SK-N-SH (cell line): ENCODE measurements around the gene HUNK. TPM values are rescaled to one million over a fixed set of nuclear protein-coding genes. Genes with fewer than 3 reads are reported as not detected.

Experiments
- CTCF ChIA-PET: fragments of 300-600, 350-600 bp; formaldehyde crosslinking; extraction: SDS; loops from one replicate; lab custom pipeline; 2021; lab: Yijun Ruan, JAX
- POLR2A ChIA-PET: fragments of 350-600 bp; sonication (Branson Sonifier 250); formaldehyde crosslinking; extraction: SDS; loops from one replicate; lab custom pipeline; 2020; ENCODE audit warnings: antibody characterized with exemption, inconsistent platforms; lab: Yijun Ruan, JAX
- DNase-seq: peaks from one replicate; pipeline ENCODE4 v3.0.0; 2012
- H2AFZ ChIP-seq: fragments of 200-600 bp; sonication (generic); 2 replicates; pipeline ENCODE4 v1.8.1; 2016; ENCODE audit warnings: antibody characterized with exemption, mild to moderate bottlenecking, low read depth
- H3F3A ChIP-seq: fragments of 200-600 bp; sonication (generic); replicated peaks from 2 replicates; pipeline ENCODE3; 2016; ENCODE audit warnings: antibody characterized with exemption, mild to moderate bottlenecking; ENCODE audit not compliant: insufficient read depth
- H3K27ac ChIP-seq, 2 experiments: fragments of 200-500 bp in 1 of 2; fragments of 200-600 bp in 1 of 2; sonication (Bioruptor generic) in 1 of 2; sonication (generic), shearing (Covaris generic) in 1 of 2; 2 replicates each; pipeline versions ENCODE4 v1.5.1 to v1.6.1; 2014 to 2016; ENCODE audit warnings: low read depth in 2 of 2, inconsistent platforms in 1 of 2, low read length in 1 of 2, mild to moderate bottlenecking in 1 of 2, mixed read lengths in 1 of 2
- H3K27me3 ChIP-seq: fragments of 200-600 bp; sonication (generic), shearing (Covaris generic); 2 replicates; pipeline ENCODE4 v1.6.1; 2016; ENCODE audit warnings: mixed run types; ENCODE audit not compliant: insufficient read depth
- H3K36me3 ChIP-seq, 2 experiments: fragments of 200-500 bp in 1 of 2; fragments of 200-600 bp in 1 of 2; sonication (Bioruptor generic) in 1 of 2; sonication (generic) in 1 of 2; replicated peaks in 1 of 2; 2 replicates each; pipeline versions ENCODE3 to v1.5.1; 2014 to 2016; ENCODE audit warnings: low read length in 1 of 2, mild to moderate bottlenecking in 1 of 2; ENCODE audit not compliant: insufficient read depth in 2 of 2, control insufficient read depth in 1 of 2
- H3K4me1 ChIP-seq, 2 experiments: fragments of 200-500 bp in 1 of 2; fragments of 200-600 bp in 1 of 2; sonication (Bioruptor generic) in 1 of 2; sonication (generic), shearing (Covaris generic) in 1 of 2; 2 replicates each; pipeline versions ENCODE4 v1.5.1 to v1.6.1; 2014 to 2016; ENCODE audit warnings: low read depth in 1 of 2, low read length in 1 of 2, mixed run types in 1 of 2; ENCODE audit not compliant: insufficient read depth in 2 of 2, control insufficient read depth in 1 of 2
- H3K4me2 ChIP-seq: fragments of 200-600 bp; sonication (generic), shearing (Covaris generic); 2 replicates; pipeline ENCODE4 v1.6.1; 2017; ENCODE audit warnings: mixed run types
- H3K4me3 ChIP-seq, 2 experiments: fragments of 200-500 bp in 1 of 2; fragments of 200-600 bp in 1 of 2; sonication (Bioruptor generic) in 1 of 2; sonication (generic), shearing (Covaris generic) in 1 of 2; 2 replicates each; pipeline versions ENCODE4 v1.5.1 to v1.8.1; 2014 to 2016; ENCODE audit warnings: low read depth in 2 of 2, inconsistent platforms in 1 of 2, low read length in 1 of 2, mild to moderate bottlenecking in 1 of 2, mixed read lengths in 1 of 2, moderate library complexity in 1 of 2
- H3K79me2 ChIP-seq: fragments of 200-600 bp; sonication (generic); 2 replicates; pipeline ENCODE4 v1.8.1; 2017; ENCODE audit warnings: mild to moderate bottlenecking; ENCODE audit not compliant: insufficient read depth
- H3K9ac ChIP-seq: fragments of 200-600 bp; sonication (generic); 2 replicates; pipeline ENCODE4 v1.6.1; 2017; ENCODE audit warnings: mixed run types
- H3K9me2 ChIP-seq: fragments of 200-600 bp; sonication (generic); 2 replicates; pipeline ENCODE4 v1.6.1; 2017; ENCODE audit warnings: mixed run types
- H3K9me3 ChIP-seq: fragments of 200-600 bp; sonication (generic); 2 replicates; pipeline ENCODE4 v1.6.1; 2017; ENCODE audit warnings: mixed run types, mild to moderate bottlenecking, moderate library complexity
- H4K20me1 ChIP-seq: fragments of 200-600 bp; sonication (generic); 2 replicates; pipeline ENCODE4 v1.6.1; 2017; ENCODE audit warnings: mild to moderate bottlenecking, mixed run types; ENCODE audit not compliant: insufficient read depth
- ELF1 ChIP-seq: IDR thresholded peaks from 2 replicates; pipeline ENCODE4 v1.4.0; 2012
- FOSL2 ChIP-seq: IDR thresholded peaks from 2 replicates; pipeline ENCODE4 v1.4.0; 2012; ENCODE audit warnings: low read depth, mild to moderate bottlenecking, moderate library complexity, borderline replicate concordance
- GABPA ChIP-seq: IDR thresholded peaks from 2 replicates; pipeline ENCODE4 v1.4.0; 2012; ENCODE audit warnings: low read depth, mild to moderate bottlenecking
- GATA2 ChIP-seq: sonication (generic); formaldehyde crosslinking; IDR thresholded peaks from 2 replicates; pipeline ENCODE4 v1.5.0; 2020; ENCODE audit warnings: mild to moderate bottlenecking, missing genetic modification reagents
- MEF2A ChIP-seq: IDR thresholded peaks from 2 replicates; pipeline ENCODE4 v1.4.0; 2012; ENCODE audit warnings: low read depth, borderline replicate concordance
- NRF1 ChIP-seq: IDR thresholded peaks from 2 replicates; pipeline ENCODE4 v1.6.1; 2012; ENCODE audit warnings: low read depth, mild to moderate bottlenecking, low read length
- POLR2AphosphoS5 ChIP-seq: IDR thresholded peaks from 2 replicates; pipeline ENCODE4 v1.6.1; 2012; ENCODE audit warnings: low read depth, low read length
- RFX5 ChIP-seq: IDR thresholded peaks from 2 replicates; pipeline ENCODE4 v1.6.1; 2012; ENCODE audit warnings: mild to moderate bottlenecking, improper control_type of control experiment, low read length
- RXRA ChIP-seq: IDR thresholded peaks from 2 replicates; pipeline ENCODE4 v1.4.0; 2012; ENCODE audit warnings: low read depth, mild to moderate bottlenecking, borderline replicate concordance
- SIN3A ChIP-seq: IDR thresholded peaks from 2 replicates; pipeline ENCODE4 v1.6.1; 2012; ENCODE audit warnings: low read depth, mild to moderate bottlenecking, low read length, moderate library complexity, borderline replicate concordance
- SMC3 ChIP-seq: IDR thresholded peaks from 2 replicates; pipeline ENCODE4 v1.6.1; 2012; ENCODE audit warnings: low read depth, low read length, improper control_type of control experiment
- TAF1 ChIP-seq: IDR thresholded peaks from 2 replicates; pipeline ENCODE4 v1.6.1; 2012; ENCODE audit warnings: low read depth, mild to moderate bottlenecking, low read length, moderate library complexity, borderline replicate concordance
- TCF12 ChIP-seq: IDR thresholded peaks from 2 replicates; pipeline ENCODE4 v1.4.0; 2012
- TEAD4 ChIP-seq: IDR thresholded peaks from 2 replicates; pipeline ENCODE4 v1.4.0; 2012; ENCODE audit warnings: mild to moderate bottlenecking, borderline replicate concordance; ENCODE audit not compliant: insufficient read depth
- WGBS: methylation state at CpG from one replicate; pipeline ENCODE4 v1.1.6; 2017; ENCODE audit warnings: low lambda C conversion rate; 5-methylcytosine and 5-hydroxymethylcytosine counted together
- polyA plus RNA-seq, 3 experiments: library from polyadenylated mRNA; depleted of rRNA; stranded (reverse); fragments of >200 nt; gene quantifications; 2 replicates each; pipeline ENCODE4 v1.2.3, GENCODE V29; 2012
- TF ChIP-seq, protein P1 (sequence below): IDR thresholded peaks from 2 replicates; pipeline ENCODE4; 2012
- TF ChIP-seq, protein P2 (sequence below): fragments of 150-350 bp; IDR thresholded peaks from 2 replicates; pipeline ENCODE4 v1.6.1; 2016; ENCODE audit warnings: mild to moderate bottlenecking, low read depth, low read length
- TF ChIP-seq, protein P3 (sequence below): fragments of 150-350 bp; IDR thresholded peaks from 2 replicates; pipeline ENCODE4 v1.6.1; 2017; ENCODE audit warnings: antibody characterized with exemption, low read length, low read depth, borderline replicate concordance
- TF ChIP-seq, protein P4 (sequence below): IDR thresholded peaks from 2 replicates; pipeline ENCODE4 v1.4.0; 2012; ENCODE audit warnings: low read depth, borderline replicate concordance
- TF ChIP-seq, protein P5 (sequence below): IDR thresholded peaks from 2 replicates; pipeline ENCODE4 v1.4.0; 2012; ENCODE audit warnings: low read depth

The HUNK gene
- polyA plus RNA-seq, 1 of the 3 experiments (the other 2 are of a cell fraction), result 0.31 TPM

DNA sequence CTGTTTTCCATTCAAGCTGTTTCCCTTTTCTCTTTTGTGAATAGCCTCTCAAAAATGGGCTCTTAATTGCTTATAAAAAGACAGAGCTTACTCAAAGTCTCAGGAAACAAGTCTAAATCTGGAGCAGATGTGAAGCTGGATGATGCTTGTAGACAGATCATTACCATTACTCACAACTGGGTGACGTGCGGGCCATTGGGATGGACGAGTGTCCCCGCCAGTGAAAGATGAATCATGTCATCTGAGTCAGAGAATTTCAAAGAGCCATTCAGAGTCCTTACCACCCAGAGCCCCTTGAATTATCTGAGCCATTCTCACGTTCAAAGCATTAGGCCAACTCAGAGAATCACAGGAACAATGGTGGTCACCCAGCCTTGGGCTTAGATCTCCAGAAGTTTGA, 134.6 kb downstream of the HUNK start:
- peaks cover 4% of the 10 kb centered on the region for H3F3A ChIP-seq
- no peaks in the 10 kb centered on the region for H3K9me3 ChIP-seq
- H3K9ac ChIP-seq, result no peak overlapping the region
- no peaks in the 10 kb centered on the region for H3K36me3 ChIP-seq
- H3K4me1 ChIP-seq, result no peaks in the 10 kb centered on the region
- 0 out of 2 replicates have a peak overlapping the region, but pooled peaks have one; percentile 6 for H2AFZ ChIP-seq
- TF ChIP-seq TCF12, result peak; percentile 43
- TF ChIP-seq, protein P1, sequence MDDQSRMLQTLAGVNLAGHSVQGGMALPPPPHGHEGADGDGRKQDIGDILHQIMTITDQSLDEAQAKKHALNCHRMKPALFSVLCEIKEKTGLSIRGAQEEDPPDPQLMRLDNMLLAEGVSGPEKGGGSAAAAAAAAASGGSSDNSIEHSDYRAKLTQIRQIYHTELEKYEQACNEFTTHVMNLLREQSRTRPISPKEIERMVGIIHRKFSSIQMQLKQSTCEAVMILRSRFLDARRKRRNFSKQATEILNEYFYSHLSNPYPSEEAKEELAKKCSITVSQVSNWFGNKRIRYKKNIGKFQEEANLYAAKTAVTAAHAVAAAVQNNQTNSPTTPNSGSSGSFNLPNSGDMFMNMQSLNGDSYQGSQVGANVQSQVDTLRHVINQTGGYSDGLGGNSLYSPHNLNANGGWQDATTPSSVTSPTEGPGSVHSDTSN, result peak; percentile 47; the same call in 1 of the 2 replicates
- no peak for TF ChIP-seq POLR2AphosphoS5
- peak; percentile 27; the same call in 1 of the 2 replicates for TF ChIP-seq FOSL2
- TF ChIP-seq, protein P2, sequence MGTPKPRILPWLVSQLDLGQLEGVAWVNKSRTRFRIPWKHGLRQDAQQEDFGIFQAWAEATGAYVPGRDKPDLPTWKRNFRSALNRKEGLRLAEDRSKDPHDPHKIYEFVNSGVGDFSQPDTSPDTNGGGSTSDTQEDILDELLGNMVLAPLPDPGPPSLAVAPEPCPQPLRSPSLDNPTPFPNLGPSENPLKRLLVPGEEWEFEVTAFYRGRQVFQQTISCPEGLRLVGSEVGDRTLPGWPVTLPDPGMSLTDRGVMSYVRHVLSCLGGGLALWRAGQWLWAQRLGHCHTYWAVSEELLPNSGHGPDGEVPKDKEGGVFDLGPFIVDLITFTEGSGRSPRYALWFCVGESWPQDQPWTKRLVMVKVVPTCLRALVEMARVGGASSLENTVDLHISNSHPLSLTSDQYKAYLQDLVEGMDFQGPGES, result no peak
- TF ChIP-seq RFX5, result no peak
- no peak for TF ChIP-seq NRF1
- POLR2A ChIA-PET, result no interaction called here
- CTCF ChIA-PET, result no interaction called here
- H3K4me2 ChIP-seq, result 0 out of 2 replicates have a peak overlapping the region, but pooled peaks have one; percentile 11
- no peaks in the 10 kb centered on the region for H3K27me3 ChIP-seq
- H3K79me2 ChIP-seq, result no peaks in the 10 kb centered on the region
- no peak overlapping the region for H3K4me3 ChIP-seq
- WGBS, result 5% methylated on average over 5 of the region's 5 CpGs
- H4K20me1 ChIP-seq, result no peaks in the 10 kb centered on the region
- no peaks in the 10 kb centered on the region for H3K9me2 ChIP-seq
- DNase-seq, result no peak
- peak overlapping the region in 1 of 2 experiments; percentile 47; a peak in 2 of 4 replicates for H3K27ac ChIP-seq

DNA sequence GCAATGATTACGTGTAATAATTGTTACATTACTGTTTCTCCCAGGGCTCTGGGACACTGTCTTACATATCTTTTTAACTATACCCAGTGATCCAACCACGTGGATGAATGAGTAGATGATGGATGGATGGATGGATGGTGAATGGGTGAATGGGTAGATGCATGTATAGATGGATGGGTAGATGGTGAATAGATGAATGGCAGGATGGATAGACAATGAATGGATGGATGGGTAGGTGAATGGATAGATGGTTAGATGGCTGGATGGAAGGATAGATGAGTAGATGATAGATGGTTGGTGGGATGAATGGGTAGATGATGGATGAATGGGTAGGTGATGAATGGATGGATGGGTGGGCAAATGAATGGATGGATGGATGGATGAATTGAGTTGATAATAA, 135.9 kb downstream of the HUNK start:
- no peaks in the 10 kb centered on the region for H4K20me1 ChIP-seq
- H3K9me3 ChIP-seq, result no peaks in the 10 kb centered on the region
- no peaks in the 10 kb centered on the region for H3K9me2 ChIP-seq
- no peak overlapping the region for H2AFZ ChIP-seq
- POLR2A ChIA-PET, result interaction anchor here (0.5 kb wide), 1 partner anchor 9 kb away, joined by 3 read pairs; no protein-coding TSS in a partner anchor
- TF ChIP-seq SMC3 (no peak), MEF2A (no peak), TEAD4 (no peak), POLR2AphosphoS5 (no peak), RXRA (no peak), TAF1 (no peak), ELF1 (no peak), RFX5 (no peak), SIN3A (no peak), GABPA (no peak), NRF1 (no peak), GATA2 (CRISPR knock-in tag) (no peak)
- TF ChIP-seq, protein P3, sequence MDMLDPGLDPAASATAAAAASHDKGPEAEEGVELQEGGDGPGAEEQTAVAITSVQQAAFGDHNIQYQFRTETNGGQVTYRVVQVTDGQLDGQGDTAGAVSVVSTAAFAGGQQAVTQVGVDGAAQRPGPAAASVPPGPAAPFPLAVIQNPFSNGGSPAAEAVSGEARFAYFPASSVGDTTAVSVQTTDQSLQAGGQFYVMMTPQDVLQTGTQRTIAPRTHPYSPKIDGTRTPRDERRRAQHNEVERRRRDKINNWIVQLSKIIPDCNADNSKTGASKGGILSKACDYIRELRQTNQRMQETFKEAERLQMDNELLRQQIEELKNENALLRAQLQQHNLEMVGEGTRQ, result no peak
- TF ChIP-seq, protein P4, sequence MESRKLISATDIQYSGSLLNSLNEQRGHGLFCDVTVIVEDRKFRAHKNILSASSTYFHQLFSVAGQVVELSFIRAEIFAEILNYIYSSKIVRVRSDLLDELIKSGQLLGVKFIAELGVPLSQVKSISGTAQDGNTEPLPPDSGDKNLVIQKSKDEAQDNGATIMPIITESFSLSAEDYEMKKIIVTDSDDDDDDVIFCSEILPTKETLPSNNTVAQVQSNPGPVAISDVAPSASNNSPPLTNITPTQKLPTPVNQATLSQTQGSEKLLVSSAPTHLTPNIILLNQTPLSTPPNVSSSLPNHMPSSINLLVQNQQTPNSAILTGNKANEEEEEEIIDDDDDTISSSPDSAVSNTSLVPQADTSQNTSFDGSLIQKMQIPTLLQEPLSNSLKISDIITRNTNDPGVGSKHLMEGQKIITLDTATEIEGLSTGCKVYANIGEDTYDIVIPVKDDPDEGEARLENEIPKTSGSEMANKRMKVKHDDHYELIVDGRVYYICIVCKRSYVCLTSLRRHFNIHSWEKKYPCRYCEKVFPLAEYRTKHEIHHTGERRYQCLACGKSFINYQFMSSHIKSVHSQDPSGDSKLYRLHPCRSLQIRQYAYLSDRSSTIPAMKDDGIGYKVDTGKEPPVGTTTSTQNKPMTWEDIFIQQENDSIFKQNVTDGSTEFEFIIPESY, result no peak
- TF ChIP-seq, protein P5, sequence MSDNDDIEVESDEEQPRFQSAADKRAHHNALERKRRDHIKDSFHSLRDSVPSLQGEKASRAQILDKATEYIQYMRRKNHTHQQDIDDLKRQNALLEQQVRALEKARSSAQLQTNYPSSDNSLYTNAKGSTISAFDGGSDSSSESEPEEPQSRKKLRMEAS, result no peak
- TF ChIP-seq, protein P2, result no peak
- TF ChIP-seq, all 33 proteins: peak for 0
- Histone ChIP-seq H3F3A (peaks cover 4% of the 10 kb centered on the region), H3K36me3 (no peaks in the 10 kb centered on the region), H3K4me3 (no peak overlapping the region), H3K27ac (no peak overlapping the region), H3K79me2 (no peaks in the 10 kb centered on the region), H3K27me3 (no peaks in the 10 kb centered on the region), H3K4me2 (no peak overlapping the region), H3K4me1 (no peaks in the 10 kb centered on the region), H3K9ac (no peak overlapping the region)
- CTCF ChIA-PET, result no interaction called here
- DNase-seq, result no peak
- 55% methylated on average over 2 of the region's 2 CpGs for WGBS
